DOHH2 (cell line): ENCODE measurements around the gene CALR.

Source experiments
- EZH2phosphoT487 ChIP-seq: fragments of 200-600 bp; sonication (generic); IDR thresholded peaks from 2 replicates; pipeline ENCODE4 v1.6.1; 2017; ENCODE audit warnings: borderline replicate concordance, mild to moderate bottlenecking, antibody characterized with exemption, low read length, moderate library complexity, mixed read lengths
- TF ChIP-seq, protein P1 (sequence below): fragments of 200-600 bp; sonication (generic); IDR thresholded peaks from one replicate; pipeline ENCODE4 v1.5.1; 2014; ENCODE audit warnings: antibody characterized with exemption, mild to moderate bottlenecking, low read depth, low read length; ENCODE audit not compliant: poor library complexity, severe bottlenecking

DNA sequence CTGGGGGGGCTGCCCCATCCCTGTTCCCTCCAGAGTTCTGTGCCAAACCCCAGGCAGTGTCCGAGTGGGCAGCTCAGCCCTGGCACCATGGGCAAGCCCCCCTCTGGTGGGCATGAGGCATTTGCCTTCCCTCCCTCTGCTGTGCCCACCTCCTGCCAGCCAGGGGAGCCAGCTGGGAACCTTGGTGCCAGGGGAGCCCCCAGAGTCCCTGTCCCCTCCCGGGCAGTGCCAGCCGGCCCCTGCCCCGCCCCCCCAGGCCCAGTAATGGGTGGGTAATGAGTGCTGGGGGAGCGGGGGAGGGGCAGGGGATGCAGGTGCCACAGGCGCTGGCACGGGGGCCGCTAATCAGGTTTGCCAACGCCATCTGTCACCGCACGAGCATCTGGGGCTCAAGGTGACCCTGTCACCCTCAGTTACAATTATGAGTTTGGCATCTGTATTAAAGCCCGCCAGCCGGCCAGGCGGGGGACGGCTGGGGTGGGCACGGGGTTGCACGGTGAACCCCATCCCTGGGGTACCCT lies 36.9 kb downstream of the CALR start:
- TF ChIP-seq, protein P1, sequence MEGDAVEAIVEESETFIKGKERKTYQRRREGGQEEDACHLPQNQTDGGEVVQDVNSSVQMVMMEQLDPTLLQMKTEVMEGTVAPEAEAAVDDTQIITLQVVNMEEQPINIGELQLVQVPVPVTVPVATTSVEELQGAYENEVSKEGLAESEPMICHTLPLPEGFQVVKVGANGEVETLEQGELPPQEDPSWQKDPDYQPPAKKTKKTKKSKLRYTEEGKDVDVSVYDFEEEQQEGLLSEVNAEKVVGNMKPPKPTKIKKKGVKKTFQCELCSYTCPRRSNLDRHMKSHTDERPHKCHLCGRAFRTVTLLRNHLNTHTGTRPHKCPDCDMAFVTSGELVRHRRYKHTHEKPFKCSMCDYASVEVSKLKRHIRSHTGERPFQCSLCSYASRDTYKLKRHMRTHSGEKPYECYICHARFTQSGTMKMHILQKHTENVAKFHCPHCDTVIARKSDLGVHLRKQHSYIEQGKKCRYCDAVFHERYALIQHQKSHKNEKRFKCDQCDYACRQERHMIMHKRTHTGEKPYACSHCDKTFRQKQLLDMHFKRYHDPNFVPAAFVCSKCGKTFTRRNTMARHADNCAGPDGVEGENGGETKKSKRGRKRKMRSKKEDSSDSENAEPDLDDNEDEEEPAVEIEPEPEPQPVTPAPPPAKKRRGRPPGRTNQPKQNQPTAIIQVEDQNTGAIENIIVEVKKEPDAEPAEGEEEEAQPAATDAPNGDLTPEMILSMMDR = no peak
- TF ChIP-seq EZH2phosphoT487 = no peak
